ENCODE data around the gene GIT1.

The GIT1 gene

GRCh38 chr17:29619251-29619650 lies 29.8 kb upstream of the GIT1 start:
- DNase-seq (no peak), ATAC-seq (no peak)
- H3K4me1 Mint-ChIP-seq: peaks cover 79% of the 10 kb centered on the region
- H3K27me3 Mint-ChIP-seq: peaks cover 5% of the 10 kb centered on the region
- peak overlapping the region in 1 of 2 donors; percentile 75 for H3K27ac Mint-ChIP-seq
- H3K9me3 Mint-ChIP-seq: no peaks in the 10 kb centered on the region
- no peak overlapping the region for H3K4me3 Mint-ChIP-seq

- H3K27ac Mint-ChIP-seq: peak overlapping the region in 1 of 2 donors; percentile 89
- H3K4me1 Mint-ChIP-seq: peaks cover 79% of the 10 kb centered on the region
- peaks cover 5% of the 10 kb centered on the region for H3K27me3 Mint-ChIP-seq
- DNase-seq (no peak), ATAC-seq (no peak)
- no peaks in the 10 kb centered on the region for H3K9me3 Mint-ChIP-seq
- H3K4me3 Mint-ChIP-seq: peak overlapping the region; percentile 85 to 93
Observed at GRCh38 chr17:29618272-29619065, 29.0 kb upstream of the GIT1 start.

GRCh38 chr17:29617481-29618271 lies 28.2 kb upstream of the GIT1 start:
- Mint-ChIP-seq H3K4me1 (peaks cover 76% of the 10 kb centered on the region), H3K27ac (peak overlapping the region; percentile 89 to 91), H3K9me3 (no peaks in the 10 kb centered on the region), H3K4me3 (peak overlapping the region; percentile 85 to 93), H3K27me3 (peaks cover 5% of the 10 kb centered on the region)
- peak; percentile 88 to 90 for DNase-seq
- ATAC-seq: peak; percentile 58

GRCh38 chr17:29617125-29617480 lies 27.7 kb upstream of the GIT1 start:
- Mint-ChIP-seq H3K4me1 (peaks cover 70% of the 10 kb centered on the region), H3K9me3 (no peaks in the 10 kb centered on the region), H3K27ac (peak overlapping the region; percentile 5 to 91), H3K27me3 (peaks cover 5% of the 10 kb centered on the region), H3K4me3 (peak overlapping the region; percentile 85 to 93)
- ATAC-seq (peak; percentile 79), DNase-seq (peak; percentile 91 to 94)

- Mint-ChIP-seq H3K27me3 (peaks cover 5% of the 10 kb centered on the region), H3K27ac (no peak overlapping the region), H3K9me3 (no peaks in the 10 kb centered on the region), H3K4me3 (peak overlapping the region; percentile 85 to 93), H3K4me1 (peaks cover 64% of the 10 kb centered on the region)
- ATAC-seq (no peak), DNase-seq (no peak)
Observed at GRCh38 chr17:29616300-29617048, 27.0 kb upstream of the GIT1 start.

- Mint-ChIP-seq H3K27me3 (peaks cover 5% of the 10 kb centered on the region), H3K27ac (peak overlapping the region; percentile 12 to 36), H3K4me1 (peaks cover 61% of the 10 kb centered on the region), H3K9me3 (no peaks in the 10 kb centered on the region), H3K4me3 (peak overlapping the region; percentile 85 to 93)
- DNase-seq: peak; percentile 81 to 83
- peak; percentile 63 for ATAC-seq
Observed at GRCh38 chr17:29615492-29616299, 26.2 kb upstream of the GIT1 start.

GRCh38 chr17:29615048-29615385 lies 25.6 kb upstream of the GIT1 start:
- peak overlapping the region in 1 of 2 donors; percentile 36 for H3K27ac Mint-ChIP-seq
- H3K9me3 Mint-ChIP-seq: no peaks in the 10 kb centered on the region
- peak; percentile 31 for ATAC-seq
- H3K4me1 Mint-ChIP-seq: peaks cover 61% of the 10 kb centered on the region
- DNase-seq: peak; percentile 62 to 71
- peaks cover 5% of the 10 kb centered on the region for H3K27me3 Mint-ChIP-seq
- peak overlapping the region; percentile 85 to 93 for H3K4me3 Mint-ChIP-seq

- H3K27ac Mint-ChIP-seq: no peak overlapping the region
- no peaks in the 10 kb centered on the region for H3K9me3 Mint-ChIP-seq
- peaks cover 61% of the 10 kb centered on the region for H3K4me1 Mint-ChIP-seq
- H3K4me3 Mint-ChIP-seq: peak overlapping the region; percentile 85 to 93
- no peak for DNase-seq
- ATAC-seq: no peak
- peaks cover 5% of the 10 kb centered on the region for H3K27me3 Mint-ChIP-seq
Observed at GRCh38 chr17:29614349-29615047, 25.1 kb upstream of the GIT1 start.

- no peak for DNase-seq
- Mint-ChIP-seq H3K27me3 (peaks cover 5% of the 10 kb centered on the region), H3K27ac (no peak overlapping the region), H3K9me3 (no peaks in the 10 kb centered on the region), H3K4me3 (peak overlapping the region; percentile 59 to 62), H3K4me1 (peaks cover 59% of the 10 kb centered on the region)
- ATAC-seq: no peak
Observed at GRCh38 chr17:29613856-29614255, 24.4 kb upstream of the GIT1 start.

GRCh38 chr17:29613352-29613837 lies 23.9 kb upstream of the GIT1 start:
- ATAC-seq: peak; percentile 59
- peak; percentile 93 to 96 for DNase-seq
- Mint-ChIP-seq H3K4me3 (peak overlapping the region; percentile 59 to 62), H3K9me3 (no peaks in the 10 kb centered on the region), H3K27ac (no peak overlapping the region), H3K27me3 (peaks cover 5% of the 10 kb centered on the region), H3K4me1 (peaks cover 54% of the 10 kb centered on the region)

GRCh38 chr17:29612404-29613280 lies 23.2 kb upstream of the GIT1 start:
- DNase-seq (no peak), ATAC-seq (no peak)
- peaks cover 47% of the 10 kb centered on the region for H3K4me1 Mint-ChIP-seq
- no peaks in the 10 kb centered on the region for H3K9me3 Mint-ChIP-seq
- peak overlapping the region in 1 of 2 donors; percentile 70 for H3K4me3 Mint-ChIP-seq
- H3K27me3 Mint-ChIP-seq: peaks cover 5% of the 10 kb centered on the region
- H3K27ac Mint-ChIP-seq: peak overlapping the region in 1 of 2 donors; percentile 76

- Mint-ChIP-seq H3K9me3 (no peaks in the 10 kb centered on the region), H3K4me3 (no peak overlapping the region), H3K27me3 (peaks cover 5% of the 10 kb centered on the region), H3K27ac (no peak overlapping the region), H3K4me1 (peaks cover 47% of the 10 kb centered on the region)
- no peak for DNase-seq
- ATAC-seq: no peak
Observed at GRCh38 chr17:29612094-29612403, 22.6 kb upstream of the GIT1 start.

- ATAC-seq: no peak
- Mint-ChIP-seq H3K9me3 (no peaks in the 10 kb centered on the region), H3K4me1 (peaks cover 42% of the 10 kb centered on the region), H3K27me3 (peaks cover 5% of the 10 kb centered on the region), H3K4me3 (no peak overlapping the region), H3K27ac (no peak overlapping the region)
- no peak for DNase-seq
Observed at GRCh38 chr17:29611351-29612093, 22.1 kb upstream of the GIT1 start.

Measured in stimulated activated naive CD8-positive, alpha-beta T cell treated with anti-CD3 and anti-CD28 coated beads, Interleukin-15, amount 100 ng/mL, for 72 hours (primary cell).